Parathyroid adenoma (tissue), 2 donors: Measurements from ENCODE around the gene ARSD.
"Not testable (repeated sequence)": the region's sequence is repeated elsewhere in the genome, so short reads cannot be mapped to it uniquely, and the experiment has no call there.

Experiments used
- H2AFZ ChIP-seq: fragments of 300-600 bp; sonication (generic); one replicate; pipeline ENCODE4 v1.7.0; 2017; ENCODE audit warnings: antibody characterized with exemption, mild to moderate bottlenecking
- H3K27ac ChIP-seq: fragments of 300-600 bp; sonication (generic); one replicate; pipeline ENCODE4 v1.7.0; 2017
- H3K27me3 ChIP-seq: fragments of 300-600 bp; sonication (generic); one replicate; pipeline ENCODE4 v1.7.0; 2017; ENCODE audit warnings: low read length; ENCODE audit not compliant: control insufficient read depth, insufficient read depth
- H3K36me3 ChIP-seq: fragments of 300-600 bp; sonication (generic); one replicate; pipeline ENCODE4 v1.7.0; 2017; ENCODE audit warnings: low read length; ENCODE audit not compliant: control insufficient read depth, insufficient read depth
- H3K4me1 ChIP-seq: fragments of 300-600 bp; sonication (generic); one replicate; pipeline ENCODE4 v1.7.0; 2017; ENCODE audit warnings: control low read depth
- H3K4me2 ChIP-seq: fragments of 300-600 bp; sonication (generic); one replicate; pipeline ENCODE4 v1.7.0; 2017; ENCODE audit warnings: low read length
- H3K4me3 ChIP-seq: fragments of 300-600 bp; sonication (generic); one replicate; pipeline ENCODE4 v1.7.0; 2017; ENCODE audit warnings: low read depth, low read length
- H3K79me2 ChIP-seq: fragments of 300-600 bp; sonication (generic); one replicate; pipeline ENCODE4 v1.7.0; 2017; ENCODE audit warnings: control low read depth
- H3K9ac ChIP-seq: fragments of 300-600 bp; sonication (generic); one replicate; pipeline ENCODE4 v1.7.0; 2017; ENCODE audit warnings: mild to moderate bottlenecking
- H3K9me3 ChIP-seq: fragments of 300-600 bp; sonication (generic); one replicate; pipeline ENCODE4 v1.7.0; 2017; ENCODE audit warnings: low read length; ENCODE audit not compliant: control insufficient read depth
- CTCF ChIP-seq: fragments of 300-600 bp; sonication (generic); IDR thresholded peaks from one replicate; pipeline ENCODE4 v1.7.0; 2017; ENCODE audit warnings: antibody characterized with exemption, mild to moderate bottlenecking
- donor health status: primary hyperparathyroidism.

ARSD gene

GRCh38 chrX:2898846-2899512 is 30.2 kb downstream of the ARSD start:
- no peak overlapping the region for H3K4me3 ChIP-seq
- TF ChIP-seq CTCF, result no peak

GRCh38 chrX:2897690-2898623 is 31.2 kb downstream of the ARSD start:
- H3K4me1 ChIP-seq, H3K4me3 ChIP-seq, H3K9ac ChIP-seq, H2AFZ ChIP-seq, H3K36me3 ChIP-seq, H3K27ac ChIP-seq, H3K79me2 ChIP-seq, H3K4me2 ChIP-seq, H3K9me3 ChIP-seq, H3K27me3 ChIP-seq: not testable (repeated sequence)

More at GRCh38 chrX:2898846-2899512, 30.2 kb downstream of the ARSD start:
- no peaks in the 10 kb centered on the region for H3K4me1 ChIP-seq
- H3K9me3 ChIP-seq, result no peaks in the 10 kb centered on the region
- H3K27me3 ChIP-seq, result no peaks in the 10 kb centered on the region
- no peak overlapping the region for H3K9ac ChIP-seq
- H3K27ac ChIP-seq, result no peak overlapping the region
- H3K36me3 ChIP-seq, result no peaks in the 10 kb centered on the region
- H2AFZ ChIP-seq, result no peak overlapping the region
- H3K4me2 ChIP-seq, result no peak overlapping the region
- H3K79me2 ChIP-seq, result no peaks in the 10 kb centered on the region

GRCh38 chrX:2897311-2897689 is 31.8 kb downstream of the ARSD start:
- no peak overlapping the region for H3K4me3 ChIP-seq
- TF ChIP-seq CTCF, result no peak
- no peak overlapping the region for H3K27ac ChIP-seq

GRCh38 chrX:2894885-2895292 is 34.2 kb downstream of the ARSD start:
- H3K9ac ChIP-seq, result no peak overlapping the region
- H3K4me2 ChIP-seq, result no peak overlapping the region
- no peak overlapping the region for H3K27ac ChIP-seq
- no peaks in the 10 kb centered on the region for H3K9me3 ChIP-seq
- H3K36me3 ChIP-seq, result no peaks in the 10 kb centered on the region
- no peaks in the 10 kb centered on the region for H3K27me3 ChIP-seq
- no peaks in the 10 kb centered on the region for H3K79me2 ChIP-seq
- TF ChIP-seq CTCF, result no peak
- no peaks in the 10 kb centered on the region for H3K4me1 ChIP-seq
- no peak overlapping the region for H2AFZ ChIP-seq
- H3K4me3 ChIP-seq, result no peak overlapping the region

More at GRCh38 chrX:2897311-2897689, 31.8 kb downstream of the ARSD start:
- Histone ChIP-seq H3K9ac (no peak overlapping the region), H3K36me3 (no peaks in the 10 kb centered on the region), H3K27me3 (no peaks in the 10 kb centered on the region), H3K4me2 (no peak overlapping the region), H3K4me1 (no peaks in the 10 kb centered on the region), H2AFZ (no peak overlapping the region), H3K79me2 (no peaks in the 10 kb centered on the region), H3K9me3 (no peaks in the 10 kb centered on the region)

GRCh38 chrX:2892816-2893215 is 36.3 kb downstream of the ARSD start:
- Histone ChIP-seq H3K36me3 (no peaks in the 10 kb centered on the region), H3K9me3 (no peaks in the 10 kb centered on the region), H3K4me1 (no peaks in the 10 kb centered on the region), H3K9ac (no peak overlapping the region), H3K4me3 (no peak overlapping the region), H3K27ac (no peak overlapping the region), H2AFZ (no peak overlapping the region), H3K4me2 (no peak overlapping the region), H3K27me3 (no peaks in the 10 kb centered on the region), H3K79me2 (no peaks in the 10 kb centered on the region)
- no peak for TF ChIP-seq CTCF

- H3K27me3 ChIP-seq, H3K4me3 ChIP-seq, H3K4me2 ChIP-seq, H2AFZ ChIP-seq, H3K9ac ChIP-seq, H3K4me1 ChIP-seq, H3K36me3 ChIP-seq, H3K79me2 ChIP-seq, H3K27ac ChIP-seq, H3K9me3 ChIP-seq: not testable (repeated sequence)
These were observed 38.3 kb downstream of the ARSD start for GRCh38 chrX:2890536-2891460.
